ENCODE results near the gene KIAA1328.
A peak's percentile ranks its signal among the peaks of the same experiment; 100 is the strongest.

KIAA1328 gene

DNA sequence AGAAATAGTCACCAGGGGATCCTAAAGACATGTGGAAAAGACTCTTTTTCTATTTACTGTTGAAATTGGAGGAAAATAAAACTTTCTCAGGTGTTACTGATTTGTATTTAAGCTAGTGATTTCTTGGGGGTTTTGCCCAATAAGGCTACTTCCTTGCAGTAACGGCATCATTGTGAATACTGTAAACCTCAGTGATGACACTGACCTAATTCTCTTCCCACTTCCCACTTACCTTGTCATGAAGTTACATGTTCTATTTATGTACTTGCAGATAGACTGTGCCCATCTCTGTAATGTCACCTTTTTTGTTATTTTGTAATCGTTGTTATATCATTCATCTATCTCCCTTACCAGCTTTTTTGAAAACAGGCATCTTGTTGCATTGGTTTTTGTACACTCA, 134.5 kb downstream of the KIAA1328 start:
- DNase-seq: no peak

GRCh38 chr18:36974686-36975085, 145.8 kb downstream of the KIAA1328 start:
- DNase-seq: no peak

DNA sequence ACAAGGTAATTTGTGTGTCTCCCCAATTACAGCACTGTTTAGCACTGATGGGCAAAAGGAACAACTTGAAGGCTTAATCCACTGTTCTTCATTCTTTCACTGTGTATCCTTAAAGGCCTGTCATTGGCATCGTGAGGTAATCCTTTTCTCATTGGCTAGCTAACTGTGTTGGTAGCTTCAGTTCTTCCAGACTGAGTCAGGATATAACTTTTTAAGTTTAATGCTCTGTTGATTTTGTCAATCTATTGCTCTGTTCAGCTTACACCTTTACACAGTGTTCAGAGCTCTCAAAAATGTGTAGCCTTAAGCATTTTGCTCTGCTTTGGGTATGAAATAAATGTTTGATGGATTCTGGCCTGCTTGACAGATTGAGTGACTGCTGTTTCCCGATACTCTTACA, 148.2 kb downstream of the KIAA1328 start:
- DNase-seq: no peak

- no peak for DNase-seq
Observed at GRCh38 chr18:36993068-36993467, 164.1 kb downstream of the KIAA1328 start.

DNA sequence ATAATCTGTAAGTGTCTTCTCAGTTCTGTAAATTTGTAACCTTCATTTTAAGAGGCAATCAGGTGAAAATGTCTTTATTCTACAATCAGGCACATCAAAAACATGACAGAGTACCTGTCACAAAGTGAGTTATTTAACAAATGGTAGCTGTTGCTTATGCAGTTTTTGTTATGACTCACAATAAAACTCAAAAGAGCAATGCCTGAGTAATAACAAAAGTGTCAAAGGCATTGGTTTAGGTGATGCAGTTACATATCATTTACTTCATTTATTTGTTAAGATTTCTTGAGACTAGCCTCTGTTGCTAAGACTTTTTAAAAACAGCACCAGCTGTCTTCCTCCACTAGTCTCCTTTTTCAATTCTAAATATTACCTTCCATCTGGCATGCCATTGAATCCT, 177.8 kb downstream of the KIAA1328 start:
- no peak for DNase-seq

GRCh38 chr18:37012452-37012851, 183.5 kb downstream of the KIAA1328 start:
- no peak for DNase-seq

GRCh38 chr18:37019157-37019827, 190.4 kb downstream of the KIAA1328 start:
- peak; percentile 38 to 58 for DNase-seq

- DNase-seq: no peak
Observed at GRCh38 chr18:37033419-37033818, 204.5 kb downstream of the KIAA1328 start.

- peak in 1 of 2 experiments; percentile 6 for DNase-seq
Observed at GRCh38 chr18:37042381-37042780, 213.5 kb downstream of the KIAA1328 start.

GRCh38 chr18:37055137-37055802, 226.3 kb downstream of the KIAA1328 start:
- DNase-seq: no peak

DNA sequence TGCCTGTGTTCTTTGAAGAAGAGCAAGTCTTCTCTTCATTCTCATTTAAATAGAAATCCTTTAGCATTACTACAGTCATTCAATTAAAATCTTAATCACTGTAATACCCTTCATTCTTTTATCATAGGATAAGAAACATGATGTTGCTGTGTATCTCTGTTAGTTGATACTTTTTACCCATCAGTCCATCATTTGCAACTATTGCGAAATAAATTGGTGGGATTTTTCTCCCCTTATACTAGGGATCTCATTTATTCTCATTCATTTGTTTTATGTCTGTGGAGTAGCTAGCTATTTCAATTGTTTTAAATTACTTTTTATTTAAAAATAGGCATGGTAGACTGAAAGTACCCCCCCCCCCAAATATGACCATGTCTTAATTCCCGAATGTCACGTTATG, 235.3 kb downstream of the KIAA1328 start:
- no peak for DNase-seq

DNA sequence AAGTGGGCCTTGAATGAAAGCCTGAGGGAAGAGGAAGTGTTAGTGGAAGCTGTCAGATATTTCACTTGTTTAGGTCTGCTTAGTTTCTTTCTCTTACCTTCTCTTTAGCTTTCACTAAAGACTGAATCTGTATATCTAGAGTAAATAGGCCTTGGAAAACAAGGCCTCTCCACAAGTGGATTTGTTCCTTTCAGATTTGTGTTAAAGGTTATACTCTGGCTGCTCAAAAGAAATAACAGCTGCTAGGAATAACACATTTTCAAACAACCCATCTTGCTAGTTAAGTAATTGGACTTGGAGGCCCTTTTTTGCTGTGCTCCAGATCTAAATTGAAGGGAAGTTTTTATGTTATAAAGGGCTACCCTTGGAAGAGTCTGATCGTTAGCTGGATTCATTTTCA, 236.3 kb downstream of the KIAA1328 start:
- DNase-seq: peak in 1 of 2 experiments; percentile 3

GRCh38 chr18:37084912-37085311, 256.0 kb downstream of the KIAA1328 start:
- no peak for DNase-seq

DNA sequence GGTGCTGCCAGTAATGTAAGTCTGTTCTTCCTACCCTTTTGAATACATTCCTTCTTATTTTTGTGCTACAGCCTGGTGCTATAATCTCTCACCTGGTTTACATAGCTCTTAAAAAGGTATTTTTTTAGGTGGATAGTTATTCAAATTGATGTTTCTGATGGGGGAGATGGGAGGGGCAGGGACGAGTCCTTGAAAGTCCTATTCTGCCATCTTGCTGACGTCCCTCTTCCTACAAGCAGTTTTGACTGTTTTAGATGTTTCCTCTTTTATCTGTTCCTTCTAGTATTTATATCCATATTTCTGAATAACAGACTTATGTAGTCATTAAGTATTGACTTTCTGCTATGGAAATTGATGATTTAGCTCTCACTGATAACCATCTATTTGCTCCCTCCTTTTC, 256.4 kb downstream of the KIAA1328 start:
- no peak for DNase-seq

DNA sequence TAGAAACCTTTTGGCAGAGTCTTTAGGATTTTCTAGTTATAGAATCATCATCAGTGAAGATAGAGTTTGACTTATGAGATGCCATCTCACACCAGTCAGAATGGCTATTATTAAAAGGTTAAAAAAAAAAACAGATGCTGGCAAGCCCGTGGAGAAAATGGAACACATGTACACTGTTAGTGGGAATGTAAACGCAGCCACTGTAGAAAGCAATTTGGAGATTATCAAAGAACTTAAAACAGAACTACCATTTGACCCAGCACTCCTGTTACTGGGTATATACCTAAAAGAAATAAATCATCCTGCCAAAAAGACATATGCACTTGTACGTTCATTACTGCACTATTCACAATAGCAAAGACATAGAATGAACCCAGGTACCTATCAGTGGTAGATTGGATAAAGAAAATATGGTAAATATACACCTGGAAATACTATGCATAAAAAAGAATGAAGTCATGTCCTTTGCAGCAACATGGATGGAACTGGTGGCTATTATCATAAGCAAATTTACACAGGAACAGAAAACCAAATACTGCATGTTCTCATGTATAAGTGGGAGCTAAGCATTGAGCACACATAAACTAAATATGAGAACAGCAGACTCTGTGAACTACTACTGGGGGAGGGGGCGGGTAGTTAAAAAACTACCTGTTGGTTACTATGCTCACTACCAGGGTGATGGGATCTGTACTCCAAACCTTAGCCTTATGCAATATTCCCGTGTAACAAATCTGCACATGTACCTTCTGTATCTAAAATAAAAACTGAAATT, 279.0 kb downstream of the KIAA1328 start:
- no peak for DNase-seq

GRCh38 chr18:37122877-37123276, 293.9 kb downstream of the KIAA1328 start:
- DNase-seq: no peak

DNA sequence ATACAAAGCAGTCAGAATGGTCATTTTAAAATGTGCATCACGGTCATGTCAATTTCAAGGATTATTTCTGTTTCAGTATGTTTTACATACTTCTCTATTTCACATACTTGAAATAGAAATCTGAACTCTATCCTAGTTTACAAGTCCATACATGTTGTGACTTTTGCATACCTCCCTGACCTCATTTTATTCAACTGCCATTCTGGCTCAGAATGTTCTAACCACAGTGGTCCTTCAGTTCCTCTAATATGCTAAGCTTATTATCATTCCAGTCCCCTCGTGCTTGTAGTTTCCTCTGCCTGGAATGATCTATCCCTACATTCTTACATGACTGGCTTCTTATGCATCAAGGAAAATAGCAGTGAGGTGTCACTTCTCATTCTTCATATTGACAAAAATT, 295.6 kb downstream of the KIAA1328 start:
- DNase-seq: no peak

GRCh38 chr18:37135177-37135576, 306.2 kb downstream of the KIAA1328 start:
- DNase-seq: no peak

DNA sequence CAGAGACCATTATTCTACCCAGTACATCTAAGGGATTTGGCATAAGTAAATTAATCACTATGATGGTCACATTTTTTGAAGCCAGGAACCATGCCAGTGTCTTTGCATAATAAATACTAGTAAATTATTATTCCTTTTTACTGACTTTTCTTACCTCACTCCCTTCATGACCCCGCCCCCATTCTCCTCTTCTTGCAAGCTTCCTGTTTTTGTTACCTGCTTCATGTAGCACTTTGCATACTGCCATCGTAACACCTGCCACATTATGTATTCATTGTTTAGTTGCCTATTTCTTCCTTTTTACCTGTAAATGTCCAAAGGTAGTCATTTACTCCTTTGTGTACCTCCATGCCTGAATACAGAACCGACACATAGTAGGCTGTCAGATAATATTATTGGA, 309.5 kb downstream of the KIAA1328 start:
- no peak for DNase-seq

- DNase-seq: no peak
Observed at GRCh38 chr18:37139876-37140275, 310.9 kb downstream of the KIAA1328 start.

- no peak for DNase-seq
Observed at GRCh38 chr18:37144921-37145320, 316.0 kb downstream of the KIAA1328 start.

DNA sequence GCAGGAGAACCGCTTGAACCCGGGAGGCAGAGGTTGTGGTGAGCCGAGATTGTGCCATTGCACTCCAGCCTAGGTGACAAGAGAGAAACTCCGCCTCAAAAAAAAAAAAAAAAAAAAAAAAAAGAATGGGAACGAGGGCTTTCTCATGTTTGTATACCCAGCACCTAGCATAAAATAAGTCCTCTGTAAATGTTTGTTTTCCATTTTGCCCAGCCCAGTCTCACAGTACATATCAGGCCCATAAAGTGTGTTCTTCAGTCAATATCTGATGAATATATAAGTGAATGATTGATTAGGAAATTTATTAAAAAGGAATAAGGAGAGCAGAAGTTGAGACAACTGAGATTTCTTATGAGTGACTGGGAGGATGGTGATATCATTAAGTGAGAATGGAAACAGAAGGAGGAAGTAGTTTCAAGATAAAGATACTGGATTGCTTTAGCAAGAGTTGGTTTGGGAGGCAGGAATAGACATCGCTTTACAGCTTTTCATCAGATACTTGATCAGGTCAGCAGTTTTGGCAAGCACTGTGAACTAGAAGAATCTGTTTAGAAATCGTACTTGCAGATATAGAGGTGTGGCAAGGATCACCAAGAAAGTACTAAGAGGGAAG, 327.5 kb downstream of the KIAA1328 start:
- no peak for DNase-seq

DNA sequence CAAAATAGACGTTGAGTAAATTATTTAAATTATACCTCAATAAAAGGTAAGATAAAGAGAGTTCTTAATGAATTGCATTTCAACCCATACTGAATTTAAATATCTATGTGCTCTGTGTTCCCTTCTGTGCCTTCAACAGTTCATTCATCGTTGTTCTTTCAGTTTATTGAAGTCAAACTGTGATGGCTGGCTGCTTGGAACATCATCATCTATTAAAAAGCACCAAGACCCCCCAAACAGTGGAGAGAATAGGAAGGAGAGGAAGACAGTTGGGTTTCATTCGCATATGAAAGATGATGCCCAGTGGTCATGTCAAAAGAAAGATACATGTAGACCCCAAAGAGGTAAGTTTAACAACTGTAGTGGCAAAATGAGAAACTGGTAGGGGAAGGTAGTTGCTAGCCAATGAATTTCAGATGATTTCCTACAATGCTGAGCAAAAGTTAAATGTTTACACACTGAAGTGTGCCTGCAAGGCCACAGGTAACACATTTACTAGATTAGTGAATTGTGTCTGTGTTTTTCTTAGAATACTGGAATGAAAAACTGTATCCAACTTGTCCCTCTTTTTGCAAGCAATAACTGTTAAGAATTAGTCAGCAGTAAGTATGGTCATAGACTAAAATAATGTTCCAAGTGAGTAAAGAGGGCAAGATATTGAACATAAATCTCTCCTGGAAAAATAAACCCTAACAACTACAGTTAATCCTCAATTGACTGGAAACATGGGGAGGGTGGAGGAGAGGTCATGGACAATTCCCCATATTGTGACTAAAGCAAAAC, 331.3 kb downstream of the KIAA1328 start:
- no peak for DNase-seq

Data from Kasumi-1 (cell line).